ENCODE results near the gene LTBP1. TPM values are rescaled to one million over a fixed set of nuclear protein-coding genes. Genes with fewer than 3 reads are reported as not detected.

Gene LTBP1
- total RNA-seq, 1 experiment from 2014 or later, result 28.5 TPM

DNA sequence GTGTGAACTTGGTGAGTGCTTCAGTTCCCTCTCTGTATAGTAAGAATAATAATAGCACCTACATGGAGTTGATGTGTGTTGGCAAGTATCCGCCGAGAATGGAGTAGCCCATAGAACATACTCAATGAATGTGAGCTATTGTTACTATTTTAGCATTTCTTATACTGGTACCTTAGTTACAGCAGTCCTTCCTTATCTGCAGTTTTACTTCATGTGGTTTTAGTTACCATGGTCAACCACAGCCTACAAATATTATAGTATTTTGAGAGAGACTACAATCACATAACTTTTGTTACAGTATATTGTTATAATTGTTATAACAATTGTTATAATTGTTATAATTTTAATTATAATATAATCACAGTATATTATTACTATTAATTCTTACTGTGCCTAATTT lies 377.2 kb downstream of the LTBP1 start:
- Histone ChIP-seq H4K91ac (ENCODE audit: insufficient read length, low read depth, low read length) (no peak overlapping the region), H3K18ac (ENCODE audit: insufficient read length, low read depth, low read length) (no peak overlapping the region), H3K14ac (ENCODE audit: insufficient read depth, low read length) (no peak overlapping the region), H3K9ac (ENCODE audit: extremely low read depth, insufficient read length, low read length) (no peak overlapping the region), H3K79me2 (ENCODE audit: insufficient read depth, low read length) (no peaks in the 10 kb centered on the region), H3K56ac (ENCODE audit: insufficient read length, low read depth, low read length) (no peak overlapping the region), H3T11ph (ENCODE audit: low read length) (no peak overlapping the region), H3K79me1 (ENCODE audit: insufficient read depth, low read depth, low read length, poor library complexity, severe bottlenecking) (no peaks in the 10 kb centered on the region), H2BK5ac (ENCODE audit: insufficient read length, low read length) (no peak overlapping the region), H3K27me3 (ENCODE audit: insufficient read depth, low read length) (no peaks in the 10 kb centered on the region), H4K20me1 (ENCODE audit: control insufficient read depth, insufficient read depth, insufficient read length) (no peaks in the 10 kb centered on the region), H2BK15ac (ENCODE audit: low read depth, low read length) (no peak overlapping the region), H2AK5ac (ENCODE audit: insufficient read length, low read length) (no peak overlapping the region), H3K4me1 (ENCODE audit: insufficient read depth, low read length) (no peaks in the 10 kb centered on the region), H3K23ac (ENCODE audit: insufficient read length, low read depth, low read length) (no peak overlapping the region), H2AFZ (ENCODE audit: low read length) (no peak overlapping the region), H3K27ac (ENCODE audit: insufficient read length, low read depth, low read length) (no peak overlapping the region), H4K8ac (replicated peaks; ENCODE audit: insufficient read length, low read depth, low read length) (no peak overlapping the region), H4K5ac (ENCODE audit: insufficient read length, low read depth, low read length) (no peak overlapping the region), H2BK12ac (ENCODE audit: insufficient read length, low read depth, low read length) (no peak overlapping the region), H3K9me3 (ENCODE audit: control insufficient read depth, low read depth, low read length) (no peaks in the 10 kb centered on the region), H3K23me2 (ENCODE audit: insufficient read length, low read depth, low read length, poor library complexity, severe bottlenecking) (no peaks in the 10 kb centered on the region), H2BK120ac (ENCODE audit: low read depth, low read length, poor library complexity, severe bottlenecking) (no peak overlapping the region), H3K4ac (ENCODE audit: low read depth, low read length) (no peak overlapping the region), H2BK20ac (ENCODE audit: low read depth, low read length, poor library complexity, severe bottlenecking) (no peak overlapping the region), H3K4me2 (ENCODE audit: insufficient read depth, insufficient read length, low read length) (no peak overlapping the region)
- H3K27me3 Mint-ChIP-seq (ENCODE audit: low read depth), result no peaks in the 10 kb centered on the region
- H3K36me3 Mint-ChIP-seq (ENCODE audit: insufficient read depth in 1 of 3, low read depth in 3 of 3), result no peaks in the 10 kb centered on the region
- WGBS (ENCODE audit: extremely low coverage, insufficient read length, low lambda C conversion rate), result no CpG with 5 or more reads among the region's 2 CpGs
- H3K27ac Mint-ChIP-seq, result no peak overlapping the region
- H3K4me1 Mint-ChIP-seq, result no peaks in the 10 kb centered on the region
- no peaks in the 10 kb centered on the region for H3K9me3 Mint-ChIP-seq
- no peak overlapping the region for H3K4me3 Mint-ChIP-seq
- DNase-seq, result no peak
- TF ChIP-seq, protein P1, sequence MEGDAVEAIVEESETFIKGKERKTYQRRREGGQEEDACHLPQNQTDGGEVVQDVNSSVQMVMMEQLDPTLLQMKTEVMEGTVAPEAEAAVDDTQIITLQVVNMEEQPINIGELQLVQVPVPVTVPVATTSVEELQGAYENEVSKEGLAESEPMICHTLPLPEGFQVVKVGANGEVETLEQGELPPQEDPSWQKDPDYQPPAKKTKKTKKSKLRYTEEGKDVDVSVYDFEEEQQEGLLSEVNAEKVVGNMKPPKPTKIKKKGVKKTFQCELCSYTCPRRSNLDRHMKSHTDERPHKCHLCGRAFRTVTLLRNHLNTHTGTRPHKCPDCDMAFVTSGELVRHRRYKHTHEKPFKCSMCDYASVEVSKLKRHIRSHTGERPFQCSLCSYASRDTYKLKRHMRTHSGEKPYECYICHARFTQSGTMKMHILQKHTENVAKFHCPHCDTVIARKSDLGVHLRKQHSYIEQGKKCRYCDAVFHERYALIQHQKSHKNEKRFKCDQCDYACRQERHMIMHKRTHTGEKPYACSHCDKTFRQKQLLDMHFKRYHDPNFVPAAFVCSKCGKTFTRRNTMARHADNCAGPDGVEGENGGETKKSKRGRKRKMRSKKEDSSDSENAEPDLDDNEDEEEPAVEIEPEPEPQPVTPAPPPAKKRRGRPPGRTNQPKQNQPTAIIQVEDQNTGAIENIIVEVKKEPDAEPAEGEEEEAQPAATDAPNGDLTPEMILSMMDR (conservative IDR thresholded peaks at IDR 0.05), result no peak
